HG02678 (cell line): ENCODE measurements around the gene HAS3.
"Not testable (repeated sequence)": the region's sequence is repeated elsewhere in the genome, so short reads cannot be mapped to it uniquely, and the experiment has no call there.

Experiments
- ATAC-seq: cut with Tn5 transposase; IDR thresholded peaks from one replicate; pipeline ENCODE4 v1.9.1; 2021; ENCODE audit warnings: mild to moderate bottlenecking, moderate library complexity; ENCODE audit not compliant: unreplicated experiment

The HAS3 gene

DNA sequence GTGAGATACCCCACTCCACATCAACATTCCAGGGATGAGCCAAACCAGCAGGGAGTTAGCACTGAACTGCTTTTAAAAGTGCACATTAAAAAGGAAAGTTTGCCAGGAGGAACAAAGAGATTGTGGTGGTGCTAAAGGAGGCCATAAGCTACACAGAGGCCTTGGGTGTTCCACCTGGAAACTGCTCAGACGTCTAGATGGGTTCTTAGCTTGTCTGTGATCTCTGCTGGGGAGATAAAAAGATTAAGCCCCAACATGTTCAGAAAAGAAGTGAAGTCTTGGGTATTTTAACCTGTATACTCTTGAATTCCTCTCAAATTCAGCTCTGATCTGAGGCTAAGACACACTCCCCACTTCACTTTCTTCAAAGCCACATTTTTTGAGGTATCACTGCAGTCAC, 10.4 kb downstream of the HAS3 start:
- no peak for ATAC-seq

DNA sequence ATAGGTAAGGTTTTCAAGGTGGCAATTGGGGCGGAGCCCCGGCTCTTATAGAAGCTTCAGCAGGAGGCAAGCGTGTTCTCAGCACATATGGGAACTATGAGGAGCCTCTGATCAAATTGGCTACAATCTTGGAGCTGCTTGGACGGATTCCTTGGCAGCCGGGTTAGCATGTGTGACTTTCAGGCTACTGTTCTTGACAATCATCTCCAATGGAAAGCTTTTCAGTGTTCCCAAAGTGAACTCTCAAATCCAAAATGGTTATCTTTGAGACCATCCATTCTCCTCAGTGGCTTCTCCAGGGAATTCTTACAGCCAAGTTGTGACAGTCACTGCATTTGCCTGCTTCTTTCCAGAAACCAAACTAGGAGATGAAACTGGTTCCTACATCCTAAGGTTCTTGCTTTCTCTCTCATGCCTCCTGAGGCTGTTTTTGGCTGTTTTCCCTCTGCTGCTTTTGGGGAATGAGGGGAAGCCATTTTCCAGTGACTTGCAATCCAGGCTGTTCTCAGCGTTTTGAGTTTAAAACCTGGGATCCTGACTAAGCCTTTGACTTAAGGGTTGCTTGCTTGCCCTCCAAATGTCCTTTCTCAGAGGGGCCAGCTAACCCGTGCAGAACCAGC, 10.9 kb downstream of the HAS3 start:
- no peak for ATAC-seq

DNA sequence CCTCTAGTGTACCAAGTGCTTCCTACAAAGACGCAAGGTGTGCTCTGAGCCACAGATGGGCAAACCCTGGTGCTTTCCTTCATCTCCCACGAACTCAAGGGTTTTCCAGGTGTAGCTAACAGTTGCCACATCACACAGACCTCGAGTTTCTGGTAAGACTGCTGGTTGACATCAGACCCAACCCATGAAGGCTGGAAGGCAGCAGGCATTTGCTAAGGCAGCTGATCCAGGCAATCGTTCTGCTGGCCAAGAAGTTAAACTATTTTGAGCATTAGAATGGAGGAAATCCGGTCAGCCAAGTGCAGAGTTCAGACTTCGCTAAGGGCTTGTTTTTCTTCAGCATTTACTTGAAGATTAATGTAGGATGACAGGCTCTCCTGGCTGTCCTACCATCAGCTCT, 11.5 kb downstream of the HAS3 start:
- no peak for ATAC-seq

DNA sequence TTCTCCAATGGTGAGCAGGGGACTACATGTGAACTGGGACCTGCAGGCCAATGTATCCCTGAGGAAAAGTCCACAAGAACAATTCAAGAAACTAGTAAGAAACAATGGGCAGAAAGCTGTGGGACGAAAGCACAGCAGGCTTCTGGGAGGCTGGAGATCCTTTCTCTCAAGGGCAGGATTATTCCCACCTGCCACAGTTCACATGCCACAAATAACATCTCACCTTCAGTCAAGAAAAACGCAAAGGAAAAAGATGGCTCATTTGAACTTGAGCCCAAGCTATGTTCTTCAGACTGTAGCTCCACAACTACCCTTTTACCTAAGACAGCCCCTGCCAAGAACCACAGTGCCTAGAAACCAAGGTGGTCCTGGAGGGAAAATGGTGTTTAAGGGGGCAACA, 13.0 kb downstream of the HAS3 start:
- no peak for ATAC-seq

DNA sequence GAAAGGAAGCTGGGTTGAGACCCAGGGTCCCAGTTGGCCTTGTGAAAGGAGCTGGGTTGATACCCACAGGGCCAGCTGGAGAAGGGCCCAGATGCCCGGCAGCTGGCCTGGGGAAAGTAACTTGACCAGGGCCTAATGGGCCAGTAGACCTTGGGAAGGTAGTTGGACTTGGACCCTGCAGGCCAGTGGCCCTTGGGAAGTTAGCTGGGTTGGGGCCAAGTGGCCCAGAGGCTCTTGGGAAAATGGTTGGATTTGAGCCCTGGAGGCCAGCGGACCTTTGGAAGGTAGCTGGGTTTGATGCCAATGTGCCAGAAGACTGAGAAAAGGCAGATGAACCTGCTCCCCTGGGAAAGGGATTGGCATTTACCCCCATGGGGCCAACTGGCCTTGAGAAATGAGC, 13.5 kb downstream of the HAS3 start:
- ATAC-seq, result no peak

DNA sequence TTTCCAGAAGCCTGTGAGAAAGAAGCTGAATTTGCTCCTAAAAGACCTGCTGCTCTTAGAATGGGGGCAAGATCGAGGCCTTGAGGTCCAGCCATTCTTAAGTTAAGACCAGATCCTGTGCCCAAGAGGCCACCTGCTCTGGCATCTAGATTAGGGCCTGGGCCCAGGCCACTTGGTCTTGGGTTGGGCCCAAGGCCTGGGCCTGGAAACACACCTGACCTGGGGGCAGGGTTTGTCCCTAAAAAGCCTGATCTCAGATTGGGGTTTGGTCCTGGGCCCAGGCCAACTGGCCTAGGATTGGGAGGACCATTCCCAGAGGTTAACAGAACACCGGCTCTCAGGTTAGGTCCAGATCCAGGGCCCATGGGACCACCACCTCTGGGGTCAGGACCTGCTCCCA, 14.1 kb downstream of the HAS3 start:
- no peak for ATAC-seq

DNA sequence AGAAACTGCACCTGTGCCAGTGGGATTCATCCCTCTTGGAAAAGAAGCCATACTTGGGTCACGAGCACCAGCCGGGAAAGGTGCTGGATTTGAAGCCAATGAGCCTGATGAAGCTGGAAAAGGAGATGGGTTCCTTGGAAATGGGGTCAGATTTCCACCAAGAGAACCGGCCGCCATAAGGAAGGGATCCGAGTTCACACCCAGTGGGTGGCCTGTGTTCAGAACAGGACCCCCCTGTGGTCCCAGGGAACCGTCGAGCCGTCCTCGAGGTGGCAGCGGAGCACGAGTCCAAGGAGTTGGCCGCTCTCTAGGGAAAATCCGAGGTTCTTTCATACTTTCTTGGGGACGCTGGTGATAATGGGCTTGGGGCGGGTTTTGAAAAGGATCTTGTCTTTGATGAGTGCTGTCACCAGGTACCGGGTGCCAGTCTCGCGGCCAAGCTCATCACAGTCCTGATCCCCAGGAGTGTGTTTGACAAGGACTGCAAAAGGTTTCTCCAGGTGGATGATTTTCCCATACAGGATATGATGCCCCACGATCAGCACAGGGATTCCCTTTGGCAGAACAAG, 14.7 kb downstream of the HAS3 start:
- no peak for ATAC-seq

DNA sequence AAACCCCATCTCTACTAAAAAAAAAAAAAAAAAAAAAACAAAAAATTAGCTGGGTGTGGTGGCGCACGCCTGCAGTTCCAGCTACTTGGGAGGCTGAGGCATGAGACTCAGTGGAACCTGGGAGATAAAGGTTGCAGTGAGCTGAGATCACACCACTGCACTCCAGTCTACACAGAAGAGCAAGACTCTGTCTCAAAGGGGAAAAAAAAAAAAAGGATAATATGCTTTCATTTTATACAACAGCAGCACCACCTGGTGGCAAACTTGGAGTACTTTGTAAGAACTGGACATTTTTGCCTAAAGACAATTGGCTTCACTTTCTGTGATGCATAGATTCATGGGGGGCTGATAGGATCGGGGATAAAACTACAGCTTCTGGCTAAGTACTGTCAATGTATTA, 18.5 kb downstream of the HAS3 start:
- ATAC-seq, result no peak

DNA sequence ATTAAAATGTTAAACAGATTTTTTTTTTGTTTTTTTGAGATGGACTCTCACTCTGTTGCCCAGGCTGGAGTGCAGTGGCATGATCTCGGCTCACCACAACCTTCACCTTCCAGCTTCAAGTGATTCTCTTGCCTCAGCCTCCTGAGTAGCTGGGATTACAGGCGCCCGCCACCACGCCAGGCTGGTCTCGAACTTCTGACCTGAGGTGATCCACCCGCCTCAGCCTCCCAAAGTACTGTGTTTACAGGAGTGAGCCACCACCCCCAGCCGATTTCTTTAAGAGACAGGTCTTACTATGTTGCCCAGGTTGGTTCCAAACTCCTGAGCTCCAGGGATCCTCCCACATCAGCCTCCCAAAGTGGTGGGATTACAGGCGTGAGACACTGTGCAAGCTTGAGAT, 19.0 kb downstream of the HAS3 start:
- not testable (repeated sequence) for ATAC-seq

DNA sequence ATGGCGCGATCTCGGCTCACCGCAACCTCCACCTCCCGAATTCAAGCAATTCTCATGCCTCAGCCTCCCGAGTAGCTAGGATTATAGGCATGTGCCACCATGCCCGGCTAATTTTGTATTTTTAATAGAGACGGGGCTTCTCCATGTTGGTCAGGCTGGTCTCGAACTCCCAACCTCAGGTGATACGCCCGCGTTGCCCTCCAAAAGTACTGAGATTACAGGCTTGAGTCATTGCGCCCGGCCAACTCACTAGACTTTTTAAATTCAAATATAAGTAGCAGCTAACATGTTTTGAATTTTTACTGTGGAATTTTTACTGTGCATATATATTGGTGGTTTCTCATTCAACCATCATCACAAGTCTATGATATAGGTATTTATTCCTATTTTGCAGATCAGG, 19.5 kb downstream of the HAS3 start:
- not testable (repeated sequence) for ATAC-seq

DNA sequence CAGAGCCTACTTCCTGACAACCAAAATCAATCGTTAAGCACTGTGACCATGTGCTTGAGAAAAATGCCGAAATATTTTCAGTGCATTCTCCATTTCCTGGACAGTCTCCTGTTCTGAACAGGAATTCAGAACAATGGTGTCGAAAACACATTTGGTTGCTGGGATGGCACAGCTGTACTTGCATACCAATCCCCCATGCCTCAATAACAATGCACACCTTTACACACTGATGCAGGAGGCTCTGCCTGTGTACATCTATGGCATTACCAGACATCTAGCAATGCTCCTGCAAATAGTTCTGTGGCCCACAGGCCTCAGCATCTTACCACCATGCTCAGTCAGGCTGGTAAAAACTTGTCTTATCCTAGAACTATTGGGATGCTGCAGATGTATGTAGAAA, 20.8 kb downstream of the HAS3 start:
- no peak for ATAC-seq

DNA sequence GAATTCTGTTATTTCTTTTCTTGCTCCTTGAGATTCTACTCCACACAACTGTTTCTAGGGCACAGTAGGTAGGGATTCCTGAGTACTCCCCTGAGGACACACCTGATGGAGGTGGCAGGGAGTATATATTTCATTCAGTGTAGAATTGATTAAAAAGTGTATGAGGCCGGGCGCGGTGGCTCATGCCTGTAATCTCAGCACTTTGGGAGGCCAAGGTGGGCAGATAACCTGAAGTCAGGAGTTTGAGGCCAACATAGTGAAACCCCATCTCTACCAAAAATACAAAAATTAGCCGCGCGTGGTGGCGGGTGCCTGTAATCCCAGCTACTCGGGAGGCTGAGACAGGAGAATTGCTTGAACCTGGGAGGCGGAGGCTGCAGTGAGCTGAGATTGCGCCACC, 21.3 kb downstream of the HAS3 start:
- ATAC-seq, result not testable (repeated sequence)

DNA sequence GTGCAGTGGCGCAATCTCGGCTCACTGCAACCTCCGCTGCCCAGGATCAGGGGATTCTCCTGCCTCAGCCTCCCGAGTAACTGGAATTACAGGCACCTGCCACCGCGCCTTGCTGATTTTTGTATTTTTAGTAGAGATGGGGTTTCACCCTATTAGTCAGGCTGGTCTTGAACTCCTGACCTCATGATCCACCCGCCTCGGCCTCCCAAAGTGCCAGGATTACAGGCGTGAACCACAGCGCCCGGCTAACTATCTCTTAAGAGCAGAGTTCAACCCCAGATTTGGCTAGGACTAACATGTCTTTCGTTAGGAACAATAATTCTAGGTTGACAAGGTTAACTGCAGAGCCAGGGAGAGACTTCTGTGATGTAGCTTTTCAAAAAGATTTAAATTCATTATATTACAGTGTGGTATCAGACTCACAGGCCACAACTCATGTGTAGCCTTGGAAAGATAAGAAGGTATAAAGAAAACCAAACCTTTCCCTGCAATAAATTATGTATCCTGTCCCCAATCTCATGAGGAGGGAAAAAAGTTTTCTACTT, 22.6 kb downstream of the HAS3 start:
- ATAC-seq, result no peak

DNA sequence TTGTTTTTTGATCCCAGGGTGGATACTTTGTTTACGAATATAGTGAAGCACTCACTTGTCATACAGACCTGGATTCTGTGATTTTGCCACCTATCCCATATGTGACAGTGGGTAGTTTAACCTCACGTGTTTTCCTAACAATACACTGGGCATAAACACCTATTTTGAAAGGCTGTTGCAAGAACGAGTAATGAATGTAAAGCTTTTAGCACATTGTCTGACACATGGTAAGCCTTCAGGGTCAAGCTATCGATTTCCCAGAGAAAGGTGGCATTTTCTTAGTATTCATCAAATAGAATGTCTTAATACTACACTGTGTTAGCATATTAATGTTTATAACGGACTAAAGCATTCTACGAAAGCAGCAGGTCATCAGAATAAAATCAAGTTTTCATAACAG, 25.0 kb downstream of the HAS3 start:
- no peak for ATAC-seq

DNA sequence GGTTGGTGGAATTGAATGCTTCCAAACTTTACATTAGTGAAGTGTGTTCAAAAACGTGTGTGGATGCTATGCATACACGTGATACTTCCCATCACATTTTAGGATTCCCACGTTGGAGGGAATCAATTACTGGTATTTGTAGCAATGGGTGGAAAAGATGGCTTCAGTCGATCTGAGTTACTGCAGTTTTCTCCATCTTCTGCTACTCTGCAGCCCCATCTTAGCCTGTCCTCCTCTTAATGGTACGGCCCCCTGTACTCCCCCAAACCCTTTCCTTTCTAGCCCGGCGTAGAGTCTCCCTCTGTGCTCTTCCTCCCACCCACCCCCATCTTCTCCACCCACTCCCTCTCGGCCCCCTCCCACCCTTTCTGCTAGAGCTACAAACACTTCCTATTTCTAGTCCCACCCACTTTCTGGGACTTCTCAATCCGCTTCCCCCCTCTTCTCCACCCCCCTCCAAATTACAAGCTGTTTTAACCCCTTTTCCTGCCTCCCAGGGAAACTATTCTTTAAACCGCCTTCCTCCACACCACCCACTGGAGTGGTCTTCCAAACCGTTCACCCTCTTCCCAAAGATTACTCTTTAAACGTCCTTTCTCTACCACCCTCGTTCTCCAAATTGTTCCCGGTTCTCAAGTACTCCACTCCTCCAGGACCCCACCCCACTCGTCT, 25.9 kb downstream of the HAS3 start:
- no peak for ATAC-seq

DNA sequence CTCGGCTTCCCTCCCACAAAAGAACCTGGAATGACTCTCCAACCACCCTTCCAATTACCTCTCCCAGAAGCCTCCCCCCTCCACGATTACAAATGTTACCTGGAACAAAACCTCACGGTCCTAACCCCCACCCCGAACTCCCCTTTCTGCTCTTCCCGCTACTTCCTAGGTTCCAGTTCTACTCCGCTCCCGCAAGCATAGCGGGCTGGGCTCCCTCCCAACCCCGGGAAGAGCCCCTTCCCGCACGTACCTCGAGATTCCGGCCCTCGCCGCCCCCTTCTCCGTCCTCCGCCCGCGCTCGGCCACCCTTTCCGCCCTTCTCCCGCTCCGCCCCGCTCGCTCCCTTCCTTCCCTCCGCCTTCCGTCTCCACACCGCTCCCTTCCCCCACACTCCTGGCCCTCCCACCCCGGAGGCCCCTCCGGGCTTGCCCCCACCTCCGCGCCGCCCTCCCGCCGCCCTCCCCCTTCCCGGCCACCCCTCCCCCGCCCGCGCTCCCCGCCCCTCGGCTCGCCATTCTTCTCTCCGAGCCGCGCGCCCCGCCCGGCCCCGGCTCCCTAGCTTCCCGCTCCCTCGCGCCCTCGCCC, 26.5 kb downstream of the HAS3 start:
- ATAC-seq, result no peak

DNA sequence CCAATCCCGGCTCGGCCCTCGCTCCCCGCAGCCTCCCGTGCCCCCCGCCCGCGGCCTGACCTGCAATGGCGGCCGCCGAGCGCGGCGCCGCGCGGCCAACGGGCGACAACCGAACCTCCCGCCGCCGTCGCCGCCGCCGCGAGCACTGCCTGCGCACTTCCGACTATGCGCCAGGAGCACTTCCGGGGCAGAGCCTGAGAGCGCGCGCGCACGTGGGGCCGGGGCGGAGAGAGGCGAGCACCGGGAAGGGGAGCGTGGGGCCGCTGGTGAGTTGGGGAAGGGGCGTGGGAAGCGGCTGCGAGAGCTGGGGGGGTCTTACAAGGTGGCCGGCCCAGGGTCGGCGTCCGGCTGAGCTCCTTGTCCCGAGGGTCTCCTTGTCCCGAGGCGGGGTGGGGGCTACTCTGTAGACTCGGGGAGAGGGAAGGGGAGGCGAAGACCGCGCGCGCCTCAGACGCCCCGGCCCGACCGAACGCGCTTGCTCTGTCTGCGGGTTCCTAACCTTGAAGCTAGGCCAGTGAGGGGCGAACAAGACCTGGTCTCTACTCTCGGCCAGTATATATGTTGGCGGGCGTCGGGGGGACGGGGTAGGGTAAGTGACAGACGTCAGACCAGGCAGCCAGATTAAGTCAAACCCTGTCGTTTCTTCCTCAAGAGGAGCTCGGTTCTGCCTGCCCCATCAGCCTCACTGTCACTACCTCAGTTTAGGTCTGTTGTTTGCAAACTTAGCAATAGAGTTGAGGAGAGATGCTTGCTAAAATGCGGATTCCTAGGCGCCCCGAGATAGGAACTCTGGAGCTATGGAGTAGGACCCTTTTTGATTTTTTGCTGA, 27.2 kb downstream of the HAS3 start, which contains the start of the genes CHTF8 and UTP4:
Gene CHTF8 (minus strand): TSS at position 165 of the 829 bp plus-strand sequence. CDS start 11,130 bp downstream, outside the sequence.
Gene UTP4 (plus strand): TSS at position 226 of the 829 bp plus-strand sequence. CDS start 811 bp downstream, outside the sequence.
- ATAC-seq, result peak; percentile 93

DNA sequence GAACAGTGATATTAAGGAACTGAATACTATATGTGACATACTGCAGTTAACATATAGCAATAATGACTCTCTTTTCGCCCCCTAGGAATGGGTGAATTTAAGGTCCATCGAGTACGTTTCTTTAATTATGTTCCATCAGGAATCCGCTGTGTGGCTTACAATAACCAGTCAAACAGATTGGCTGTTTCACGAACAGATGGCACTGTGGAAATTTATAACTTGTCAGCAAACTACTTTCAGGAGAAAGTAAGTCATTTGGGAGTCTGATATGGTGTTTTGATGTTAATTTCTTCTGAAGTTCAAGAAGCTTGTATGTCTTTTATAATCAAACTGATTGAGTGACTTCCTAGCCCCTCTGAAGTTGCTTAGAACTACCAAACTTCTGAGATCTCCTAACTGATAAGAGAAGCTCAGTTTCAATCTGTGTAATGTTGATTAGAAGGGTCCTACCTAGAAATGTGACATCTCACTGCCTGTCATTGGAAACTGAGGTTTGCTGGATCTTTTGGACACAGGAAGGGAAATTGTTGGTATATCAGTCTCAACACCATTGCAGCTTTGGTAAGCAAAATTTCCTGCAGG, 28.0 kb downstream of the HAS3 start:
- ATAC-seq, result no peak

DNA sequence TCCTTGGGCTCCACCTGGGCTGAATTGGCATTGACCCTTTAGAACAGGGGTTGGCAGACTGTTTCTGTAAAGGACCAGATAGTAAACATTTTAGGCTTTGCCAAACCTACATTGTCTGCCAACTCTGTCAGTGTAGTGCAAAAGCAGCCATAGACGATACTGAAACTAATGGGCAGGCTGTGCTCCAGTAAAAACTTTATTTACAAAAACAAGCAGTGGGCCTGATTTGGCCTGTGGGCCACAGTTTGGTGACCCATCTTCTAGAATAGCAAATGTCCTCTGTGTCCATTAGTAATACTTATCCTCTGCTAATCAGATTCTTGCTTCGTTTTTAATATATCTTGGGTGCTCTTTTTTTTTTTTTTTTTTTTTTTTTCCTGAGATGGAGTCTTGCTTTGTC, 33.2 kb downstream of the HAS3 start:
- no peak for ATAC-seq

DNA sequence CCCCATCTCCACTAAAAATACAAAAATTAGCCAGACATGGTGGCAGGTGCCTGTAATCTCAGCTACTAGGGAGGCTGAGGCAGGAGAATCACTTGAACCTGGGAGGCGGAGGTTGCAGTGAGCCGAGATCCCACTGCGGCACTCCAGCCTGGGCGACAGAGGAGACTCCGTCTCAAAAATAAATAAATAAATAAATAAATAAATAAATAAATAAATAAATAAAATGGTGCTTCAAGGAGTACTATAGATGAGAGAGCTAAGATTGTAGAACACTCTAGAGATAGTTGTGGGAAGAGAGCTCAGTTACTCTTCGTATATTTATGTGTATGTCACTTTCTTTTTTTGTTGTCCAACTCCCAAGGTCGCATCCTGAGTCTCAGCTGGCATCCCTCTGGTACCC, 34.0 kb downstream of the HAS3 start:
- ATAC-seq, result not testable (repeated sequence)
